DND-41 (cell line): Measurements from ENCODE around the gene WDR88.

Experiments used
- CTCF ChIP-seq: IDR thresholded peaks from 2 replicates; pipeline ENCODE4 v1.5.1; 2012; ENCODE audit warnings: borderline replicate concordance, low read length, moderate library complexity, mild to moderate bottlenecking; ENCODE audit not compliant: poor library complexity, severe bottlenecking; ENCODE audit errors: extremely low read depth
- EZH2 ChIP-seq: IDR thresholded peaks from 3 replicates; pipeline ENCODE4 v1.6.1; 2012; ENCODE audit warnings: borderline replicate concordance, low read depth, mild to moderate bottlenecking, moderate library complexity, low read length, inconsistent platforms; ENCODE audit not compliant: severe bottlenecking

GRCh38 chr19:33174186-33174585 lies 42.3 kb downstream of the WDR88 start:
- TF ChIP-seq CTCF: no peak
- TF ChIP-seq EZH2: no peak
